Upper lobe of left lung (tissue), 4 donors: ENCODE measurements around the gene CDK13.
"Not testable (repeated sequence)": the region's sequence is repeated elsewhere in the genome, so short reads cannot be mapped to it uniquely, and the experiment has no call there.

Source experiments
- CTCF ChIP-seq, 6 experiments: fragments of 450-650 bp in 4 of 6; fragments of 200-600 bp in 2 of 6; sonication (generic) in 2 of 6; IDR thresholded peaks; one replicate each; pipeline ENCODE4 v1.5.1; 2016 to 2019; ENCODE audit warnings: antibody characterized with exemption in 6 of 6
- EP300 ChIP-seq, 4 donors: sonication (generic); formaldehyde crosslinking; IDR thresholded peaks; one replicate each; pipeline ENCODE4 v1.5.1; 2017; ENCODE audit warnings: antibody characterized with exemption in 4 of 4, control low read depth in 2 of 4
- POLR2AphosphoS5 ChIP-seq, 2 donors: sonication (generic); formaldehyde crosslinking; IDR thresholded peaks; one replicate each; pipeline ENCODE4 v1.5.1; 2017; ENCODE audit warnings: antibody characterized with exemption in 2 of 2

GRCh38 chr7:40117199-40117598, 167.1 kb downstream of the CDK13 start:
- TF ChIP-seq CTCF, POLR2AphosphoS5, EP300 (IDR thresholded peaks at IDR 0.05): not testable (repeated sequence)
